DMS53 treated with DMSO at 0.1 percent for 48 hours (cell line): ENCODE results near the gene ROCK1.
"Not testable (repeated sequence)": the region's sequence is repeated elsewhere in the genome, so short reads cannot be mapped to it uniquely, and the experiment has no call there.

Experiments used
- DNase-seq: peaks from one replicate; lab custom pipeline; 2025; ENCODE audit not compliant: unreplicated experiment; lab: John Stamatoyannopoulos, UW

Gene ROCK1

DNA sequence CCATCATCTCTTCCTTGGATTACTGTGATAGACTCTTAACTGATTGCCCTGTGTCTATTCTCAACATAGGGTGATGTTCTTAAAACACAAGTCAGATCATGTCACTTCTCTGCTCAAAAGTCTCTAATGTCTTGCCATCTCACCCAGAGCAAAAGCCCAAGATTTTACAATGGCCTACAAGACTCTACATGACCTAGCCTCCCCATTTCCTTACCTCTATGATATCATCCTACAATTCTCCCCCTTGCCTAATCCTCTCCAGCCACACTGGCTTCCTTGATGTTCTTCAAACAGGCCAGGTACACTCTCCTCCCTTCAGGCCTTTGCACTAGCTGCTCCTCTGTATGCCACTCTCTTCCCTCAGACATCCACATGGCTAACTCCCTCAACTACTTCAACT is 55.1 kb downstream of the ROCK1 start:
- DNase-seq = no peak

DNA sequence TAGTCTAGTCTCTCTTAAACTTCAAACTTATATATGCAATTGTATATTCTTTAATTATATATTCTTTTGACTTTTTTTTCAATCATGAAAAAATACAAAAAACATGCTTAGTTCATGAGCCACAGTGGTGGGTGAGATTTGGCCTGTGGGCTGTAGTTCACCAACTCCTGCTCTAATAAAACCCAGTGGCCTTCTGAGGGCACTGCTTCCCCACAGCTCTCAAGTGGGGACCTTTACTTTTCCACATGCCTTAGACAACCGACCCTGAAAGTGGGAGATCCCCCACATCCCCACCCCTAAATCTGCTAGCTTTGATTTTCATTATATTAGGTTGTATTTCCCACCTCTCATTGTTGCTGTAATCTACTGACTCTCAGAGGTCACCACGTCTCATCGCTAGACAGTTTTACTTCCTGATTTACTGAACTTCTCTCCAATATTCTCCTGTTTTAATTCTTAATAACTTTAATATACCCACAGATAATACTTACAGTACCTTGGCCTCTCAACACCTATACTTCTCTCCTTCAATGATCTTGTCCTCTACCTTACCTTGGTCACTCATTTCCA is 57.3 kb downstream of the ROCK1 start:
- DNase-seq = no peak

DNA sequence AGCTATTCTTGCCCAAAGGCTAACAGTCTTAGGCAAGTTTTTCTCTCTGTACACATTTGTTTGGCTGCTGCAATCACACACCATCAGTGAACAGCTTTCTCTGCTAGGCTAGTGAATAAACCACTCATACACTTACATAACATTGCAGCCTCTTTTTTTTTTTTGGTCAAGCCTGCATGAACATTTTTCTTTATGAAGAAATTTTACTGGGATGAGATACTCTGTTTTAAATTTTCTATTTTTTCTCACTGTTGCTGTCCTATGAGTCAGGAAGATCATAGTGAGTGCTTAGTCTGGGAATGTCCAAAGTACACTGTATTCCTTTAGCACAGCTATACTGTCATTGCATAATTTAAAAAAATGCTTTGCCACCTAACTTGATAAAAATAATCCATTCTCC is 58.5 kb downstream of the ROCK1 start:
- no peak for DNase-seq

GRCh38 chr18:21052385-21052784 is 59.2 kb downstream of the ROCK1 start:
- no peak for DNase-seq

- DNase-seq = no peak
Observed at GRCh38 chr18:21051620-21052019, 60.0 kb downstream of the ROCK1 start.

DNA sequence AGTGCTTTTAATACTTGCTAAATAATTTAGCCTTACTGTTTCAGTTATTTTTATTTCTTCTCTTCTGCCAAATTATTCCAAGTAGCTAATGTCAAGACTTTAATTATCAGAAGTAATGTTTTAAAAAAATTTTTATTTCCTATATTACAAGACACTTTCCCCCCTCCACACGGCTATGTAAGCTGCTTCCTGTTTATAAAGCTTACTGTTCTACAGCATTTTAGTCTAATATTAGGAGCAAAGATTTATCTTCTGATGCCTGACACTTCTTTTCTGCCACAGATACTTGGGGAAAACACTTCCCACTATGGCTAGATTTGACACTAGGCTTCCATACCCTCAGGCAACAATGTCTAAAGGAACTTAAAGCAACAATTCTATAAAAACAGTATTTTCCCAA is 62.3 kb downstream of the ROCK1 start:
- no peak for DNase-seq

DNA sequence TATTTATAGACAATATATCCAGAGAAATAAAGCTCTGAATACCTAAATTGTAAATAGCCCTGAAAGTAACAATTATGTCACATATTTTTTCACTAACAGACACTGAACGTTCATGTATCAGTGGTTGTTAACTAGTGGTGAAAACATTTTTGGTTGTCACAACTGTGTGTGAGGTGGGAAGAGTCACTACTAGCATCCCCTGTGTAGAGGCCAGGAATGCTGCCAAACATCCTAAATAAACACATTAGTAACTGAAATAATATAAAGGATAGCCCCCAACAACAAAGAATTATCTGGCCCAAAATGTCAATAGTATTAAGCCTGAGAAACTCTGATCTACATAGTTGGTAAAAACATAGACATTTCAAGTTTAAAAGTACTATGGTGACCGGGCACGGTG is 64.5 kb downstream of the ROCK1 start:
- DNase-seq = no peak

- no peak for DNase-seq
Observed at GRCh38 chr18:21040466-21040865, 71.1 kb downstream of the ROCK1 start.

DNA sequence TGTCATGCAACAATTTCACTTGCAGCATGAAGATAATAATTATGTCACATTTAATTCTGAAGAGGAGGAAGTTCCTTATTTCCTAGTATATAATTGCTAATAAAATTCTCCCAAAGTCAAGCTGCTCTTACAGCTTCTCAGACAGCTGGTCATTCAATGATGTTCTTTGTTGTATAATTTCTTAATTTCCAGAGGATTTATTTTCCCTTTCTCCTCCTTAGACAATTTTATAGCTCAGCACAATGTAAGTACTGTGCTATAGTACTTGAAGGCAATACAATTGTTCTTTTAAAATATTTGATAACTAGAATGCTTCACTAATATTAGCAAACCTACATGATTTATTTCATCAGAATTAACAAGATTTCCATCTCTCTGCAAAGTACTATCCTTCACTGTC is 73.4 kb downstream of the ROCK1 start:
- DNase-seq = no peak

GRCh38 chr18:21031845-21032244 is 79.8 kb downstream of the ROCK1 start:
- DNase-seq = no peak

DNA sequence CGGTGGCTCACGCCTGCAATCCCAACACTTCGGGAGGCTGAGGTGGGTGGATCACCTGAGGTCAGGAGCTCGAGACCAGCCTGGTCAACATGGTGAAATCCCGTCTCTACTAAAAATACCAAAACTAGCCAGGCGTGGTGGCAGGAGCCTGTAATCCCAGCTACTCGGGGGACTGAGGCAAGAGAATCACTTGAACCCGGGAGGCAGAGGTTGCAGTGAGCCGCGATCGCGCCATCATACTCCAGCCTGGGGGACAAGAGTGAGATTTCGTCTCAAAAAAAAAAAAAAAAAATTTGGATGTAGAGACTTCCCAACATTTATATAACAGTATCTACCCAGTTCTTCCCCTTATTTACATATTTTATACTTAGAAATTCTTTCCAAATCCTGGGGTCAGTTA is 93.4 kb downstream of the ROCK1 start:
- DNase-seq = not testable (repeated sequence)

DNA sequence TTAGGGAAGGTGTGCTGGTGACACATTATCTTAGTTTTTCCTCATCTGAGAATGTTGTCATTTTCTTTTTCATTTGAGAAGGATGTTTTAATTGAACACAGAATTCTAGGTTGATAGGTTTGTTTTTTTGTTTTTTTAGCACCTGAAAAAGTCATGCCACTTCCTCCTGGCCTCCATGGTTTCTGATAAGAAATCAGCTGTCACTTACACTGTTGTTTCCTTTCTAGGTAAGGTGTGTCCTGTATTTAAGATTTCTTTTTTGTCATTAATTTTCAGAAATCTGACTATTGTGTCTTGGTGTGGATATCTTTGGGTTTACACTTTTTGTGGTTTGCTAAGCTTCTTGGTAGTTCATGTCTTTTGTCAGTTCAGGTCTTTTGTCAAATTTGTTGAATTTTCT is 99.3 kb downstream of the ROCK1 start:
- no peak for DNase-seq

GRCh38 chr18:21004726-21005125 is 106.9 kb downstream of the ROCK1 start:
- DNase-seq = no peak

GRCh38 chr18:21000667-21001066 is 110.9 kb downstream of the ROCK1 start:
- no peak for DNase-seq

DNA sequence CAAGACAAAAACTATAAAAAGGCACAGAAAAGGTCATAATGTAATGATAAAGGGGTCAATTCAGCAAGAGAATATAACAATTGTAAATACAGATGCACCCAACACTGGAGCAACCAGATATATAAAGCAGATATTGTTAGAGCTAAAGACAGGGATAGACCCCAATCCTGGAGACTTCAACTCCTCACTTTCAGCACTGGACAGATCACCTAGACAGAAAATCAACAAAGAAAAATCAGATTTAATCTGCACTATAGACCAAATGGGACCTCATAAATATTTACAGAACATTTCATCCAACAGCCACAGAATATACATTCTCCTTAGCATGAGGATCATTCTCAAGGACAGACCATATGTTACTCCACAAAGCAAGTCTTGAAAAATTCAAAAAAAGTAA is 114.2 kb downstream of the ROCK1 start:
- DNase-seq = no peak

DNA sequence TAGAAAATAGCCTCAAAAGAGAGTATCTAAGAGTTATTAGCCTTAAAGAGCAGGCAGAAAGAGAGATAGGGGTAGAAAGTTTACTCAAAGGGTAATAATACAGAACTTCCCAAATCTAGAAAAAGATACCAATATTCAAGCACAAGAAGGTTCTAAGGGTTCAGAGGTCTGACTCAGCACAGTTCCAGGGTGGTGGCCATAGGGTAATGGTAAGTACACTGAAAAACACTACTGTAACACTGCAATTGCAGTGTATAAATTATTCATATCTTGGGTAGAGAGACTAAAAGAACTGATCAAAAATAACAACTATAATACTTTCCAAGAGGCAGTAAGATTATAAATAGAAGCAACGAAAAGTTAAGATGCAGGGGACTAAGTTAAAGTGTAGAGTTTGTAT is 115.2 kb downstream of the ROCK1 start:
- DNase-seq = no peak

DNA sequence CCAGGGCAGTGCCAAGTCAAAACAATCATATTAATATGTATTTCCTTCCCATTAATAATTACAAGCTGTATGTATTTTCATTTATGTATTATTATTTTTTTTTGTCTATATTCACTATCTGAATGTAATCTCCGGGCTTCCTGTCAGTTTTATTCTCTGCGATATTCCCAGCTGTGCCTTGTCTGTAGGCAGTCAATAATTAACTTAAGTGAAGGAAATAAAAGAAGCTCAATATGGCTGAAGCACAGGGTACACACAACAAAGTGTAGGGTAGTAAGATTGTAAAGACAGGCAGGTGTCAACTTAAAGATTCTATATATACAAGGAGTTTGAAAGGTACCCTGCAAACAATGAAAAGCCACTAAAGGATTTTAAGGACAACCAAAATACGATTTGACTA is 122.9 kb downstream of the ROCK1 start:
- peak; percentile 37 for DNase-seq

GRCh38 chr18:20975077-20975476 is 136.5 kb downstream of the ROCK1 start:
- no peak for DNase-seq

- DNase-seq = peak; percentile 2
Observed at GRCh38 chr18:20971886-20972267, 139.7 kb downstream of the ROCK1 start.

- no peak for DNase-seq
Observed at GRCh38 chr18:20966795-20967194, 144.8 kb downstream of the ROCK1 start.

- DNase-seq = no peak
Observed at GRCh38 chr18:20963027-20963426, 148.6 kb downstream of the ROCK1 start.

GRCh38 chr18:20960735-20961134 is 150.9 kb downstream of the ROCK1 start:
- DNase-seq = no peak

GRCh38 chr18:20950827-20951226 is 160.8 kb downstream of the ROCK1 start:
- DNase-seq = not testable (repeated sequence)
